Stimulated activated CD8-positive, alpha-beta memory T cell treated with anti-CD3 and anti-CD28 coated beads, Interleukin-4, amount 100 ng/mL, for 4 hours (primary cell): Measurements from ENCODE around the gene CEBPB.

Source experiments
- DNase-seq, 2 donors: peaks; one replicate each; pipeline ENCODE4 v3.0.0-alpha.2; 2020; ENCODE audit warnings: low read depth in 2 of 2, low spot score in 1 of 2

CEBPB gene

DNA sequence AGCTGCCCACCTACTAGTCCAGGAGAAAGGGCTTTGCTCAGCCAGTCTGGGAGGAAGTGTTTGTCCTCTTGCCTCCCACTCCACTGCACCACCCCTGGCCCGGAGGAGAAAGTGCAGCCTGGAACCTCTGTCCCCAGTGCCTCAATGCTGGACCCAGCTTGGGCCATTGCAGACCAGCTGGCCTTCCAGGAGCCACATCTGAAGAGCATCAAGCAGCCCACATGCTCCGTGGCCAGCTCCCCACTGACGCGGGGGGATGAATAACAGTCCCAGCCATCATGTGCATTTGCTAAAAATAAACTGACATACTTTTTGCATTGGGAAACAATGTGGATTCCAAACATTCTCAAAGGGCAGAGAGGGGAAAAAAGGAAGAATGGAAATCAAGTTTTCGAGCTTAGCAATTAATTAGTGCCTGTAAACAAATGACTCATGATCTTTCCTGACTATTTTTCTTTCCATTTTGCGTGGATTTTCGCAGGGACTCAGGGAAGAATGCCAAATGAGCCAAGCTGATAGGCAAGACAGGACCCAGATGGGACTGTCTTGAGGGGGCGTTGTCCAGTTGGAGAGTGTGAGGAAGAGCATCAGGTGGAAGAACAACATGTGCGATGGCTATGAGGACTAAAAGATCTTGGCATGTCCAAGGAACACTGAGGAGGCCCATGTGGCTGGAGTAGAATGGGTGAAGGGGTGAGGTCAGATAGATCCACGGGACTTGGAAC, 34.1 kb downstream of the CEBPB start:
- no peak for DNase-seq

DNA sequence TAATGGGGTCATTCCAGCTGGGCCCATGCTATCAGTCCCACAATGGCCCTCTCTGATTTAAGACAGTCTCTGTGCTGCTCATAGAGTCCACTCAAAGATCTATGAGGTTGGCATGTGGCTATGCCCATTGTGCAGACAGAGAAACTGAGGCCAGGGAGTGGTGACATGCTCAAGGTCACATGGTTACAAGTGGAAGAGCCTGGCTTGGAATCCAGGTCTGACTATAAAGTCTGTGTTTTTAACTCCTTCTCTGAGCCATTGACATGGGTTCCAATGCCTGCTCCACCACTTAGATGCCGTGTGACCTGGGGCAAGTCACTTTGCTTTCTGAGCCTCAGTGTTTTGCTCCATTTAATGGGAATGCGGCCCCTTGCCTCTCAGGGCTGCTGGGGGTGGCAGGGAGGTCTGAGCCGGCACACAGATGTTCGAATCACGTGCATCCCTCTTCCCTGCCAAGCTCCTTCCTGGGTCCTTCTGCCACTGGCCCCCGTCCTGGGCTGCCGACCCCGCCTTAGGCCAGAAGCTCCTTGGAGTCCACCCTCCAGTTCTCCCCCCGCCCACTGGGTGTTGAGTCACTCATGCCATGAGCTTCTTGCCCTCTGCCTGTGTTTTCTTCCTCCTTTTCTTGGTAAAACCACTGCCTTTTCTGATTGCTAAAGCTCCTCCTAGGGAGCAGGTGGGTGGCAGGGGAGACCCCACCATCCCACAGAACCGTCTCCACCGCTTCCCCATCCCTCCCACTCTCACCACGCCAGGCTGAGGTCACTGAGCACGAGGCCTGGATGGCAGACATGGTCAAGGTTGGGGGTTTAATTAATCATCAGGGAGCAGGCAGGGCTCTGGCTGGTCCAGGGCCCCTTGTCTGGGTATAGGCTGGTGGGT, 35.7 kb downstream of the CEBPB start:
- no peak for DNase-seq

DNA sequence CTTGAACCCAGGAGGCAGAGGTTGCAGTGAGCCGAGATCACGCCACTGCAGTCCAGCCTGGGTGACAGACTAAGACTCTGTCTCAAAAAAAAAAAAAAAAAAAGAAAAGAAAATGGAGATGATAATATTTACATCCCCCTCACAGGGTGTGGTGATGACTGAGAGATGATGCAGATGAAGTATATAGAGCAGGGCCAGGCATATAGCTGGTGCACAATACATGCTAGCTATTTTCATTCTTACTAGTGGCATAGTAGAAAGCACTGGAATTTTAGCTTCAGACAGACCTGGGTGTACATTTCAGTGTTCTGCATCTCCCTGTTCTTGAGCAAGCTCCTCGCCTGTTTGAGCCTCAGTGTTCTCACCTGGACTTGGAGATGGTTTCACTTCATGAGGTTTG, 36.9 kb downstream of the CEBPB start:
- DNase-seq, result no peak

DNA sequence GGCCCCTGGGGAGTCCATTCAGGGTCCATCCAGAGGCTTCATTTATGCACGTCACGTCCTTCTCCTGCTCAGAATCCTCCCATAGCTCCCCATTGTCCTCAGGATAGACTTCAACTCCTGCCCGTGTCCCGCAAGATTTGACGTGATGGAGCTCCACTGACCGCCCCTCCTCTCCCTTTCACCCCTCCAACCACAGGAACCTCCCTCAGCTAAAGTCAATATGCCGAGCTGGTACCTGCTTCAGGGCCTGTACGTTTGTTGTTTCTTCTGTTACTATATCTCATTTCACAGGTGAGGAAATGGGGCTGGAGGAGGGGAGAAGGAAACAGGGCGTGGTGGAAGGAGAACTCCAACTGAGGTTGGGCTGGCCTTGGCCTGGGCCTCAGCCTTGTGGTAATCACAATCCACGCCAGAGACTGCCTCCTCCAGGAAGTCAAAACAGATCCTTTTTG, 38.6 kb downstream of the CEBPB start:
- no peak for DNase-seq

DNA sequence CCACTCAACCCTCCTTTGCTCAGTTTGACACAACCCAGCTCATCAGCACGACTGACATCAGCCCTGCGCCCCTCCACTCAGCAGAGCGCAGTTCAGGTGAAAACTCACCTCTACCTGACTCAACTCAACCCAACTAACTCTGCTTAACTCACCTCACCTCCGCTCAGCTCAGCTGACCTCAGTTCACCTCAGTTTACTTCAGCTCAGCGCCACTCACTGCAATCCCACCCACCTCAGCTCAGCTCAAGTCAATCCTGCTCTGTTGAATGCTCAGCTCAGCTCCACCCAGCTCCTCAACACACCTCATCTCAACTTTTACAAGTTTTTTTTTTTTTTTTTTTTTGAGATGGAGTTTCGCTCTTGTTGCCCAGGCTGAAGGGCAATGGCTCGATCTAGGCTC, 39.6 kb downstream of the CEBPB start:
- DNase-seq, result no peak

DNA sequence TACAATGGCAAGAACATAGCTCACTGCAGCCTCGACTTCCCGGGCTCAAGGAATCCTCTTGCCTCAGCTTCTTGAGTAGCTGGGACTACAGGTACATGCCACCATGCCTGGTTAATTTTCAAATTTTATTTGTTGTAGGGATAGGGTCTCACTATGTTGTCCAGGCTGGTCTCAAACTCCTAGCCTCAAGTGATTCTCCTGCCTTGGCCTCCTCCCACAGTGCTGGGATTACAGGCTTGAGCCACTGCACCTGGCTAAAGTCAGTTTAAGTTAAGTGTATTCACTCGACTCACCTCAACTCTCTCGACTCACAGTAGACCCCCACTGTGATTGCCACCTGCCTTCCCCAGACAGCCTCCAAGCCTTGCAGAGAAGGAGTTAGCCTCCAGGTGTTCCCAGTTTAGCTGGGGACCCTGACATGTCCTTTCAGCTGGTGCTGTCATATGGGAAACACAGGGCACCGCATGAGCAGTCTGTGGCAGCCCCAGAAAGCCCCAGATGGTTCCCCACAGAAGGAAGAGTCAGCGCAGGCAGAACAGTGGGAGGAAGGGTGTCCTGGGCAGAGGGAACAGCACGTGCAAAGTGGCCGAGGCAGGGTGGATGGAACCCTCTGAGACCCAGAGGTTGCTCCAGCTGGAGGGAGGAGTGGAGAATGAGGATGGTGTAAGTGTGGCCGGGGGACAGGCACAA, 40.4 kb downstream of the CEBPB start:
- no peak for DNase-seq

DNA sequence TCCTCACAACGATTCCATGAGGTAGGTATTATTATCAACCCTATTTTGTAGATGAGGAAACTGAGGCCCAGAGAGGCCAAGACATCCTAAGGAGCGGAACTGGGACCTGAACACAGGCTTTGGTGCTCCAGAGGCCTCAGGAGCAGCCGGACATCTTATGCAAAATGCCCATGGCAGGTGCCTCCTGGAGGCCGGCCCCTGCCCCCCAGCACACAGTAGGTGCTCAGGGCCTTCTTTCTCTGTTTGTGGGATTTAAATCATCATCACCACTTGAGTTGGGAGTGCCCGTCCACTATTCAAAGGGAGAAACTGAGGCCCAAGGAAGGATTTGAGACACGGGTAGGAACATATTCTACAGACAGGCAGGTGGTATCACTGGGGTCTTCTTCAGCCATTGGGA, 41.2 kb downstream of the CEBPB start:
- DNase-seq, result no peak

DNA sequence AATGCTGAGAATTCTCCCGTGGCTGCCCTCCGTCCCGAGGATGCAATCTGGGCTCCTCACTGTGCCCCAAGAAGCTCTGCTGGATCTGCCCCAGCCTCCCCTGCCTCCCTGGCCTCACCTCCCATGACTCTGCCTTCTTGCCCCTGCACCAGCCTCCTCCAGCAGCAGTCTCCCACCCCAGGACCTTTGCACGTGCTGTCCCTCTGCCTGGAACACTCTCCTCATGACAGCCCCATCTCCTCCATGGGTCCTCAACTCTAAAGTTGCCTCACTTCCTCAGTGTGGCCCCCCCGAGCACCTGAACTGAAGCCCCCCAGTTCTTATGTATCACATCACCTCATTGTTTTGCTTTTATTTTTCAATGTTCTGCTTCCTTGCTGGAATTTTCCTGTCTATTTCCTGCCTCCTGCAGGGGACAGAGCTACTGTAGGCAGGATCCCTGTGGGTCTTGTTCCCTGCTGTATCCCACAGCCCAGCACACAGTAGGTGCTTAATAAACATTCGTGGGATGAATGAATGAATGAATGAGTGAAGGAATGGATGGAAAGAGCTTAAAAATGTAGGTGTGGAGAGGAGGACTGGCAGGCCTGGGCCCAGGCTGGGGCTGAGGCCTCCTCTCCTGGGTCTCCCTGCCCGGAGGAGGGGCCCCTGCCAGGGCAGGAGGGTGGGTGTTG, 42.2 kb downstream of the CEBPB start:
- no peak for DNase-seq

DNA sequence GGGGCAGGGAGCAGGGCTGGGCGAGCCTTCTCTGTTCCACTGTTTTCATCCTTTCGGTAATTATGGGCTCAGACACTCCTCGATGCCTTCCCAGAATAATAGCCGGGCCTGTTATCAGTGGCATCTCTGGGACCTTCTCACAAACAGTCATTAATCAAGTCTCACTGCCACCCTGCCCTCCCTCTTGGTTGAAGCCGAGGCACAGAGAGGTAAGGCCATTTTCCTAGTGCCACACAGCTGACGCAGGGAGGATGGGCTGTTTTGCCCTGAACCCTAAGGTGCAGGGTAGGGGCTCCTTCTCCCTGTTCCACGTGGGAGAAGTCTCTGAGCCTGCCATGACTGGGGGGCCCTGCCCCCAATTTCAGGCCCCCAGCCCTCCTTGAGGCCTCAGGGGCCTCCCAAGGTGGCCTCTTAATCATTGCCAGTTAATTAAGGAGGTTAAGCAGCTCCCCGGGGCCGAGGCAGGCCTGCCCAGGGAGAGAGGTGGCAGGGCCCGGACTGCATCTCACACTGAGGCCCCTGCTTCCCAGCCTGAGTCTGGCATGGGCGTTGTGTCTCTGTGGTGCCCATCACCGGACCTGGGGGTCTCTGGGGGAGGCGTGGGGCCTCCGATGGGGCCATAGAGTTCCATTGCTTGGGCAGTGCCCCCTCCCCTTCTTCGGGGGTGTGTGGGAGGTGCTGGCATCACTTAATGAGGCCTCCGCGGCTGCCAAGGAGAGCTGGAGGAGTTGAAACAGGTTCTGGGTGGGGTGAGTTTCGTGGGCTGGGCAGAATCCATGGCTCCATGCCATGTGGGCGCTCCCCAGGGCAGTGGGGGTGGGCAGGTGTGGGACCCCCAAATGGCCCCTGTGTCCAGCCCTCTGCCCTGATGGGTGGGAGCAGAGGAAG, 42.9 kb downstream of the CEBPB start:
- no peak for DNase-seq

DNA sequence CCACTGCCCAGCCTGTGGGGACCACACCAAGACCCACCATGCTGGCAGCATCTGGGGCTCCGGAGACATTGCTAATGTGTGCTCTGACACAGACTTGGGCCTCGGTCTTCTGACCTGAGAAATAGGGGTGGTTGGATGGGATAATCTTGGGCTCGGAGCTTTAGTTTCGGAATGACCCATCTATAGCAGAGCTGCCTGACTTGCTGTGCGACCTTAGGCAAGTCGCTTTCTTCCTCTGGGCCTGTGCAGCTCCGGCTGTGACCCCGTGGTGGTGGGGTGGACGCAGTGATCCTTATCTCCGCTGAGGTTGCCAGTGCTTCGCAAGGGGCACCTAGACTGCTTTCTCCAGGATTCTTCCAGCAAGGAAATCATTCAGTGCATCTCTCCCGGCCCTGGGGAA, 43.7 kb downstream of the CEBPB start:
- DNase-seq, result no peak

DNA sequence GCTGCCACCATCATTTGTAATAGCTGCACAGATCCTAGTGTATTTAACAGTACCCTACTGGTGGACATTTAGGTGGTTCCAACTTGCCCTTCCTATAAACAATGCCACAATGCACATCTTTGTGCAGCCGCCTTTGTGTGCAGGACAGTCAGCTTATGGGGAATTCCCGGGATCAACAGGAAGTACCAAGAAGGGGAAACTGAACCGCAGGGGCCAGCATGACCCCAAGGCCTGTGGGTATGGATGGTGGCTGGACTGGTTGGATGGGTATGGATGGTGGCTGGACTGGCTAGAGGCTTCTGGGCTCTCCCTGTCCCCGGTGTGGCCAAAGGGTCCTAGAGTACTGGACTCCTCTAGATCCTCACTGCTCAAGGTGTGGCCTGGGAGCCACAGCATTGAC, 46.7 kb downstream of the CEBPB start:
- no peak for DNase-seq

DNA sequence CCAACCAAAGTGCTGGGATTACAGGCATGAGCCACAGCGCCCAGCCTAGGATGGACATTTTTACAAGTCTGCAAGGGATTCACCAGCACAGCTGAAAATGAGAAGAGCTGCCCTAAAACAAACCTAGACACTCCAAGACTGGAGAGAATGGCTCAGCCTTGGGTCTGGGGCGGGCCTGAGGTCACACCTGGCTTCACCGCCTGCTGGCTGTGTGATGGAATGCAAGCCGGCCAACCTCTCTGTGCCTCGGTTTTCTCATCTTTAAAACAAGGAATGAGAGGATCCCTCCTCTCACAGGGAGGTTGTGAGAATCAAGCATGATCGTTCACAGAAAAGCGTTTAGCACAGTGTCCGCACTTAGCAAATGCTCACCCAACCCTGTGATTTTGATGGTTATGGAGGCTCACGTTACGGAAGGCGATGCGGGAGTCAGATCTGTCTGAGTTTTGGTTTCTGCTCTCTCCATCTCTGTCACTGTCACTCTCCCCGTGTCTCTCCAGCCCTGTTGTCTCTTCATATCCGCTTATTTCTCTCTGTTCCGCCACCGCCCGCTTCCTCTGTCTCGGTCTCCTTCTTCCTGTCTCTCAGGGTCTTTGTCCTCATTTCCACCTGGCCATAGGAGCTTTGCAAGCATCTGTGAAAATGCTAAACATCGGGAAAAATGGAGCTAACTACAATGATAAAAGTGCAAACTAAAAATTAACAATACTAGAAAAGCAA, 47.6 kb downstream of the CEBPB start:
- no peak for DNase-seq

DNA sequence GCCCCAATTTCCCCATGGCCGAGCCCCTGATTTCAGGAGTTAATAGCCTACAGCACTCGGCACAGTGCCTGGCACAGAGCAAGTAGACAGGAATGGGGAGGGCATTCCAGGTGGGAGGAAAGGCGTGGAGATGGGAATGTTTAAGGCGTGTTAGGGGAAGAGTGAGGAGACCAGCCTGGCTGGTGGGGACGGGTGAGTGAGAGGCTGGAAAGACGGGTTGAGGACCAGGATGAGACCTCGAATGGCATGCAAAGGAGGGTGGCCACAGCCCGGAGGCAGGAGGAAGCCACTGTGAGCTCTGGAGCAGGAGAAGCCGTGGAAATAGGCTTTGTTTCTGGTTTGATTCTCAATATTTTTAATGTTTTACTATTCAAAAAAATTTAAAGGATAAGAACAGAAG, 49.5 kb downstream of the CEBPB start:
- DNase-seq, result no peak

DNA sequence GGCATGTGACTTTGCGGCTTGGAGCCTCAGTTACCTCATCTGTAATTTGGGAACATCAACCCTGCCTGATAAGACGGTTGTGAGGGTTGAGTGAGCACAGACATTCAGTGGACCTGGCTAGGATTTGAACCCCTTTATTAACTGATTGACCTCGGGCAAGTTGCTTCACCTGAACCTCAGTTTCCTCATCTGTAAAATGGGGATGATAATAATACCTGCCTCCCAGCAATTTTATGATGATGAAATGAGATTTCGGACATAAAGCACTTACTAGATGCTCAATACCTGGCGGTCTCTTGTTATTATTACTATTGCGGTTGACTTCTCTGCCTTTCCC, 51.5 kb downstream of the CEBPB start:
- DNase-seq, result no peak
